ENCODE results near the gene CDH11. TPM values are rescaled to one million over a fixed set of nuclear protein-coding genes. Genes with fewer than 3 reads are reported as not detected.

CDH11 gene
- total RNA-seq, 1 experiment from 2014 or later = not detected

DNA sequence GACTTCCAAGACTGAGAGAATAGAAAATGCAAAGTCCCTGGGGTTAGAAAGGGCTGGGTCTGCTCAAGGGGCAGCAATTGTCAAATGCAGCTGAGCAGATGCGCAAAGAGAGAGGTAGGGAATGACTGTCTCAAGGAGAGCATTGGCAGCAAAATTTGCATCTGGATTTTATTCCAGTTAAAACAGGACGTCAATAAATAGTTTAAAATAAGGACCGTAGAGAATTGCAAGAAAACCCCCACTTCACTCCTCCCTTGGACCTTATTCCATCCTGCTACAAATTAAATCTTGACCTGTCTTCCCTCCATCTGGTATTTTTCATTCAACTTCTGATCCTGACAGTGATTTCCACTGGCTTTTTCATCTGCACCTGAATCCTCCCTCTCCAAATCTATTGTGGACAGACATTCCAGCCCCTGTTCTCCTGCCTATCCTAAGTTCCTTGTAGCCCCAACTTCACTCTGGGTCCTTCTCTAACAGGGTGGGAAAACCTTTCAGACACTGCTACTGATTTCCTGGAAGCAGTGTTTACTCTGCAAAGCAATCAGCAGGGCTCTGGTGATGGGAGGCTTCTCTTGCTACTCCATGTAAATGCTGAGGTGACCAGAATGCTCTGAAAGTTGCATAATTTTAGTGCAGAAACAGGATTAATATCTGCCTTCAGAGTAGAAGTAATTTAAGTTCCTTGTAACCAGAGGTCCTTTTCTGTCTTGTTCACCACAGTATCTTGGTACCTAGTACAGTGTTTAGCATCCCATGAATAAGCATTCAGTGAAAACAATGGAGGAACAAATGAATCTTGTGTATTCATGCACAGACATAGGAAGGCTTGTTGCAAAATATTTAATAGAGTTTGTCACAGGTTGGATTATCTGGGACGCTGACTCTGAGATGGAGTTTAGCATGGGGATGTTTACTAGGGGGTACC is 79.2 kb downstream of the CDH11 start:
- Histone ChIP-seq H2AFZ (ENCODE audit: low read length) (no peak overlapping the region), H4K20me1 (ENCODE audit: insufficient read depth, low read depth, low read length) (no peaks in the 10 kb centered on the region), H3K36me3 (ENCODE audit: insufficient read depth, low read length) (no peaks in the 10 kb centered on the region), H3K9me3 (ENCODE audit: low read length) (no peaks in the 10 kb centered on the region), H3K4me3 (ENCODE audit: low read length) (no peak overlapping the region), H3K27me3 (ENCODE audit: low read length) (no peaks in the 10 kb centered on the region), H3K4me1 (ENCODE audit: low read length) (no peaks in the 10 kb centered on the region), H3K4me2 (ENCODE audit: low read depth, low read length, poor library complexity, severe bottlenecking) (no peak overlapping the region), H3K9me2 (replicated peaks; ENCODE audit: insufficient read depth, low read length) (no peaks in the 10 kb centered on the region), H3K9ac (ENCODE audit: low read length) (no peak overlapping the region), H3K27ac (ENCODE audit: low read length) (no peak overlapping the region), H3K79me2 (ENCODE audit: low read length) (no peaks in the 10 kb centered on the region)
- no peak for DNase-seq

- H4K20me1 ChIP-seq (ENCODE audit: insufficient read depth, low read depth, low read length) = no peaks in the 10 kb centered on the region
- H3K9me2 ChIP-seq (replicated peaks; ENCODE audit: insufficient read depth, low read length) = no peaks in the 10 kb centered on the region
- H3K27ac ChIP-seq (ENCODE audit: low read length) = no peak overlapping the region
- no peaks in the 10 kb centered on the region for H3K36me3 ChIP-seq (ENCODE audit: insufficient read depth, low read length)
- H3K4me3 ChIP-seq (ENCODE audit: low read length) = no peak overlapping the region
- H3K27me3 ChIP-seq (ENCODE audit: low read length) = no peaks in the 10 kb centered on the region
- no peaks in the 10 kb centered on the region for H3K79me2 ChIP-seq (ENCODE audit: low read length)
- no peak overlapping the region for H2AFZ ChIP-seq (ENCODE audit: low read length)
- DNase-seq = no peak
- H3K4me1 ChIP-seq (ENCODE audit: low read length) = no peaks in the 10 kb centered on the region
- H3K4me2 ChIP-seq (ENCODE audit: low read depth, low read length, poor library complexity, severe bottlenecking) = no peak overlapping the region
- H3K9me3 ChIP-seq (ENCODE audit: low read length) = no peaks in the 10 kb centered on the region
- no peak overlapping the region for H3K9ac ChIP-seq (ENCODE audit: low read length)
These were observed 80.2 kb downstream of the CDH11 start for GRCh38 chr16:65041667-65042066.

DNA sequence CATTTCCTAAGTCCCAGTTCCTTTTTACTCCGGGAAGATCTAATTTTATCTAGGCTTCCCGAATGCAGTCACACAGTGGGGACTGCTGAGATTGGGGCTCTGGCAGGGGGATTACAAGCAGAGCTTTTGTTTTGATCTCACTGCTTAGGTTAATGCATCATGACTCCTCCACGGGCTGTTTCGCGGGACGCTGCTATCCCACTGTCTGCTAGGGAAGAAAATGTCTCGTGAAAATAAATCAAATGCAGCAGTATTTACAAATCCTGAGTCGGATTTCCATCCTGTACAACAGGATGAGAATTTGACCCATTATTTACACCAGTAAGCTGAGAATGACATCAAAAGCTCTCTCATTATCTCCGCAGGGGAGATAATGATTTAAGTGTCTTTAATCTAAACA is 83.8 kb downstream of the CDH11 start:
- Histone ChIP-seq H3K9me3 (ENCODE audit: low read length) (no peaks in the 10 kb centered on the region), H3K9me2 (replicated peaks; ENCODE audit: insufficient read depth, low read length) (no peaks in the 10 kb centered on the region), H3K79me2 (ENCODE audit: low read length) (no peaks in the 10 kb centered on the region), H3K9ac (ENCODE audit: low read length) (no peak overlapping the region), H3K4me3 (ENCODE audit: low read length) (no peak overlapping the region), H2AFZ (ENCODE audit: low read length) (no peak overlapping the region), H3K36me3 (ENCODE audit: insufficient read depth, low read length) (no peaks in the 10 kb centered on the region), H3K27ac (ENCODE audit: low read length) (no peak overlapping the region), H3K4me2 (ENCODE audit: low read depth, low read length, poor library complexity, severe bottlenecking) (no peak overlapping the region), H3K27me3 (ENCODE audit: low read length) (no peaks in the 10 kb centered on the region), H3K4me1 (ENCODE audit: low read length) (no peaks in the 10 kb centered on the region), H4K20me1 (ENCODE audit: insufficient read depth, low read depth, low read length) (no peaks in the 10 kb centered on the region)
- DNase-seq = no peak

DNA sequence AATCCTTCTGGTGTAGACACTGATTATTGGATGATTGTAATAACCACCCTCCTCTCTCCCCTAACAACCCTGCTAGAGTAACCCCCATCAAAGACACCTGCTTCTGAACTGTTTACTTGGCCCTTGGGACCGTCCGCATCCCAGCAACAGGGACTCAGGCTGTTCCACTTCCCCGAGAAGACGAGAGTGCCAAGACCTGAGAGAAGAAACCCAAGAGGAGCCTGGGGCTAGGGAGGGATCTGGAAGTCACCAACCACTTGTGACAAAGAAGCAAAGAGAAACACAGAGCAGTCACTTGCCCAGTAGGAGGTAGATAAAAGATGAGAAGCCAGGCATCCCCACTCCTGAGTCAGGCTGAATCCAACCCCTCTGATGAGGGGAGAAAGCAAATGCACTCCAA is 84.3 kb downstream of the CDH11 start:
- no peak overlapping the region for H3K27ac ChIP-seq (ENCODE audit: low read length)
- no peak for DNase-seq
- no peak overlapping the region for H3K4me2 ChIP-seq (ENCODE audit: low read depth, low read length, poor library complexity, severe bottlenecking)
- H3K9ac ChIP-seq (ENCODE audit: low read length) = no peak overlapping the region
- H3K27me3 ChIP-seq (ENCODE audit: low read length) = no peaks in the 10 kb centered on the region
- H3K79me2 ChIP-seq (ENCODE audit: low read length) = no peaks in the 10 kb centered on the region
- no peak overlapping the region for H3K4me3 ChIP-seq (ENCODE audit: low read length)
- no peaks in the 10 kb centered on the region for H3K9me3 ChIP-seq (ENCODE audit: low read length)
- no peaks in the 10 kb centered on the region for H3K9me2 ChIP-seq (replicated peaks; ENCODE audit: insufficient read depth, low read length)
- H4K20me1 ChIP-seq (ENCODE audit: insufficient read depth, low read depth, low read length) = no peaks in the 10 kb centered on the region
- H2AFZ ChIP-seq (ENCODE audit: low read length) = no peak overlapping the region
- H3K4me1 ChIP-seq (ENCODE audit: low read length) = no peaks in the 10 kb centered on the region
- no peaks in the 10 kb centered on the region for H3K36me3 ChIP-seq (ENCODE audit: insufficient read depth, low read length)

GRCh38 chr16:65034915-65035314 is 86.9 kb downstream of the CDH11 start:
- DNase-seq = no peak
- H3K27me3 ChIP-seq (ENCODE audit: low read length) = no peaks in the 10 kb centered on the region
- H3K36me3 ChIP-seq (ENCODE audit: insufficient read depth, low read length) = no peaks in the 10 kb centered on the region
- no peaks in the 10 kb centered on the region for H3K9me3 ChIP-seq (ENCODE audit: low read length)
- H3K4me2 ChIP-seq (ENCODE audit: low read depth, low read length, poor library complexity, severe bottlenecking) = no peak overlapping the region
- H3K4me1 ChIP-seq (ENCODE audit: low read length) = no peaks in the 10 kb centered on the region
- H2AFZ ChIP-seq (ENCODE audit: low read length) = no peak overlapping the region
- no peak overlapping the region for H3K27ac ChIP-seq (ENCODE audit: low read length)
- no peak overlapping the region for H3K9ac ChIP-seq (ENCODE audit: low read length)
- H3K79me2 ChIP-seq (ENCODE audit: low read length) = no peaks in the 10 kb centered on the region
- no peaks in the 10 kb centered on the region for H4K20me1 ChIP-seq (ENCODE audit: insufficient read depth, low read depth, low read length)
- no peaks in the 10 kb centered on the region for H3K9me2 ChIP-seq (replicated peaks; ENCODE audit: insufficient read depth, low read length)
- H3K4me3 ChIP-seq (ENCODE audit: low read length) = no peak overlapping the region

DNA sequence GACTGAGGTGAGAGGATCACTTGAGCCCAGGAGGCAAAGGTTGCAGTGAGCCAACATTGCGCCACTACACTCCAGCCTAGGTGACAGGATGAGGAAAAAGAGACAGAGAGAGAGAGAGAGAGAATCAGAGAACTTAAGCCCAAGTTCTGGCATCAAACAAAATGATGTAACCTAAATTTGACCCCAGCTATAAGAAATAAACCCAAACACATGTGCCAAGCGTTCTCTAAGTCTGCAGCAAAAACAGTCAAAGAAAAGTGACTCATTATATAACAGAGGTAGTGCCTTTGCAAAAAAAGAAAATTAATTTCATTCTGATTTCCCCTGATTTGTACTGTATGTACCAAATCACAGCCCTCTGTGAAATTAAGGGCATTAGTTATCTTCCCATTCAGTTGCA is 89.5 kb downstream of the CDH11 start:
- Histone ChIP-seq H3K36me3 (ENCODE audit: insufficient read depth, low read length) (no peaks in the 10 kb centered on the region), H3K79me2 (ENCODE audit: low read length) (no peaks in the 10 kb centered on the region)

DNA sequence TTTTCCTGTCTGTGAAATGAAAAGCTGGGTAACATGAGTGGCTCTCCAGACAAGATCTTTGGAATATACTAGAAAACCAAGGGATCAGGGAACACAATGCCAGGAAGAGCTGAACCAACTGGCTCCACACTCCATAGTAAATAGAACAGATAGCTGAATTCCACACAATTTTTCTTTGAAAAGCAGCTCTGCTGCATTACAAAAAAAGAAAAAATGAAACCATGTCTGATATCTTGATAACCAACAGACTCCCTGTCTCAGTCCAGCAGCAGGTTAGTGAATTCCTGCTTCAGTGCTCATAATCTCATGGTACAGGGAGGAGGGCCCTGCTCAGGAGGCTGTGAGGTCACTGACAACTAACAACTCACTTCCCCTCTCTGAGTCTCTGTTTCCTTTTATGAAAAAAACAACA is 97.1 kb downstream of the CDH11 start:
- H4K20me1 ChIP-seq (ENCODE audit: insufficient read depth, low read depth, low read length) = no peaks in the 10 kb centered on the region
- no peaks in the 10 kb centered on the region for H3K4me1 ChIP-seq (ENCODE audit: low read length)
- no peaks in the 10 kb centered on the region for H3K79me2 ChIP-seq (ENCODE audit: low read length)
- no peaks in the 10 kb centered on the region for H3K27me3 ChIP-seq (ENCODE audit: low read length)
- no peak overlapping the region for H2AFZ ChIP-seq (ENCODE audit: low read length)
- DNase-seq = no peak
- H3K9ac ChIP-seq (ENCODE audit: low read length) = no peak overlapping the region
- H3K9me2 ChIP-seq (replicated peaks; ENCODE audit: insufficient read depth, low read length) = no peaks in the 10 kb centered on the region
- no peak overlapping the region for H3K27ac ChIP-seq (ENCODE audit: low read length)
- no peaks in the 10 kb centered on the region for H3K36me3 ChIP-seq (ENCODE audit: insufficient read depth, low read length)
- no peak overlapping the region for H3K4me3 ChIP-seq (ENCODE audit: low read length)
- no peaks in the 10 kb centered on the region for H3K9me3 ChIP-seq (ENCODE audit: low read length)
- no peak overlapping the region for H3K4me2 ChIP-seq (ENCODE audit: low read depth, low read length, poor library complexity, severe bottlenecking)

More for the DNA sequence above, 89.5 kb downstream of the CDH11 start:
- no peaks in the 10 kb centered on the region for H3K9me3 ChIP-seq (ENCODE audit: low read length)
- no peaks in the 10 kb centered on the region for H4K20me1 ChIP-seq (ENCODE audit: insufficient read depth, low read depth, low read length)
- no peaks in the 10 kb centered on the region for H3K9me2 ChIP-seq (replicated peaks; ENCODE audit: insufficient read depth, low read length)
- no peak overlapping the region for H3K4me2 ChIP-seq (ENCODE audit: low read depth, low read length, poor library complexity, severe bottlenecking)
- DNase-seq = no peak
- H3K4me3 ChIP-seq (ENCODE audit: low read length) = no peak overlapping the region
- H3K27me3 ChIP-seq (ENCODE audit: low read length) = no peaks in the 10 kb centered on the region
- no peak overlapping the region for H3K27ac ChIP-seq (ENCODE audit: low read length)
- H3K9ac ChIP-seq (ENCODE audit: low read length) = no peak overlapping the region
- H3K4me1 ChIP-seq (ENCODE audit: low read length) = no peaks in the 10 kb centered on the region
- H2AFZ ChIP-seq (ENCODE audit: low read length) = no peak overlapping the region

GRCh38 chr16:65023802-65024201 is 98.1 kb downstream of the CDH11 start:
- no peaks in the 10 kb centered on the region for H4K20me1 ChIP-seq (ENCODE audit: insufficient read depth, low read depth, low read length)
- H3K27ac ChIP-seq (ENCODE audit: low read length) = no peak overlapping the region
- no peaks in the 10 kb centered on the region for H3K4me1 ChIP-seq (ENCODE audit: low read length)
- H3K4me3 ChIP-seq (ENCODE audit: low read length) = no peak overlapping the region
- no peaks in the 10 kb centered on the region for H3K36me3 ChIP-seq (ENCODE audit: insufficient read depth, low read length)
- H3K9me3 ChIP-seq (ENCODE audit: low read length) = no peaks in the 10 kb centered on the region
- H2AFZ ChIP-seq (ENCODE audit: low read length) = no peak overlapping the region
- DNase-seq = no peak
- no peaks in the 10 kb centered on the region for H3K9me2 ChIP-seq (replicated peaks; ENCODE audit: insufficient read depth, low read length)
- H3K4me2 ChIP-seq (ENCODE audit: low read depth, low read length, poor library complexity, severe bottlenecking) = no peak overlapping the region
- H3K9ac ChIP-seq (ENCODE audit: low read length) = no peak overlapping the region
- H3K79me2 ChIP-seq (ENCODE audit: low read length) = no peaks in the 10 kb centered on the region
- no peaks in the 10 kb centered on the region for H3K27me3 ChIP-seq (ENCODE audit: low read length)

All from Karpas-422 (cell line).